GM12878 (cell line): Measurements from ENCODE around the gene DYSF. TPM values are rescaled to one million over a fixed set of nuclear protein-coding genes. Genes with fewer than 3 reads are reported as not detected.
"Not testable (repeated sequence)": the region's sequence is repeated elsewhere in the genome, so short reads cannot be mapped to it uniquely, and the experiment has no call there.

ENCODE experiments used
- ATAC-seq: fragments of 200-7000 bp; cut with Tn5 transposase; 3 replicates; pipeline ENCODE4 v1.9.1; 2020; ENCODE audit warnings: mild to moderate bottlenecking, moderate library complexity
- BruUV-seq: library from RNA; stranded (reverse); fragments of 400-500 nt; replicated peaks from 2 replicates; lab custom pipeline; 2021; lab: Mats Ljungman, UMichigan
- CTCF ChIA-PET: fragments of 300-600 bp; sonication (Branson Sonifier 250); formaldehyde crosslinking; extraction: SDS; loops from one replicate; lab custom pipeline; 2021; ENCODE audit warnings: inconsistent platforms; lab: Yijun Ruan, JAX
- POLR2A ChIA-PET: fragments of 350-600 bp; formaldehyde crosslinking; extraction: SDS; loops from one replicate; lab custom pipeline; 2021; ENCODE audit warnings: inconsistent platforms; lab: Charles Lee
- RAD21 ChIA-PET: fragments of 300-600 bp; sonication (Branson Sonifier 250); formaldehyde crosslinking; loops from one replicate; lab custom pipeline; 2023; ENCODE audit warnings: antibody characterized with exemption; ENCODE audit not compliant: unreplicated experiment; lab: Charles Lee
- SMC1A ChIA-PET: fragments of 300-600 bp; sonication (Branson Sonifier 250); formaldehyde crosslinking; loops from one replicate; lab custom pipeline; 2023; ENCODE audit not compliant: unreplicated experiment, uncharacterized antibody; lab: Charles Lee
- DNase-seq: peaks from one replicate; pipeline ENCODE4 v3.0.0-alpha.2; 2011; ENCODE audit warnings: low read depth, low spot score
- FAIRE-seq: peaks from 3 replicates; lab custom pipeline; 2011; peaks lifted over from hg19 to GRCh38; lab: Jason Lieb, UNC
- H2AFZ ChIP-seq: 2 replicates; pipeline ENCODE4 v1.6.0; 2011; ENCODE audit warnings: low read depth, low read length, control low read depth; ENCODE audit not compliant: control insufficient read depth
- H3K27ac ChIP-seq: 2 replicates; pipeline ENCODE4 v1.5.1; 2011; ENCODE audit warnings: control low read depth; ENCODE audit not compliant: control insufficient read depth, insufficient read depth
- H3K27me3 ChIP-seq, 2 experiments: replicated peaks in 1 of 2; 2 replicates each; pipeline versions ENCODE4 v1.6.0 to v1.6.1; 2011; ENCODE audit warnings: low read length in 1 of 2; ENCODE audit not compliant: control insufficient read depth in 2 of 2, insufficient read depth in 2 of 2
- H3K36me3 ChIP-seq, 2 experiments: 2 replicates each; pipeline ENCODE4 v1.5.1; 2011; ENCODE audit warnings: low read length in 1 of 2; ENCODE audit not compliant: control insufficient read depth in 2 of 2, insufficient read depth in 2 of 2
- H3K4me1 ChIP-seq: 2 replicates; pipeline ENCODE4 v1.6.1; 2011; ENCODE audit warnings: mild to moderate bottlenecking, low read length, moderate library complexity, mixed read lengths; ENCODE audit not compliant: control insufficient read depth, insufficient read depth
- H3K4me2 ChIP-seq: 2 replicates; pipeline ENCODE4 v1.6.0; 2011; ENCODE audit warnings: control low read depth; ENCODE audit not compliant: control insufficient read depth, insufficient read depth
- H3K4me3 ChIP-seq: fragments of 200-600 bp; sonication (generic); 2 replicates; pipeline ENCODE4 v1.5.1; 2016
- H3K79me2 ChIP-seq: 2 replicates; pipeline ENCODE4 v1.6.0; 2011; ENCODE audit warnings: low read length; ENCODE audit not compliant: control insufficient read depth, insufficient read depth
- H3K9ac ChIP-seq: 2 replicates; pipeline ENCODE4 v1.8.0; 2011; ENCODE audit warnings: low read length, control low read depth, mixed read lengths; ENCODE audit not compliant: control insufficient read depth, insufficient read depth
- H3K9me3 ChIP-seq: replicated peaks from 3 replicates; pipeline ENCODE4 v1.5.1; 2011; ENCODE audit warnings: mild to moderate bottlenecking, low read length; ENCODE audit not compliant: control insufficient read depth, insufficient read depth
- H4K20me1 ChIP-seq: 2 replicates; pipeline ENCODE4 v1.6.0; 2011; ENCODE audit not compliant: control insufficient read depth, insufficient read depth
- MYB ChIP-seq: fragments of 150-350 bp; IDR thresholded peaks from 2 replicates; pipeline ENCODE4 v1.6.1; 2014; ENCODE audit warnings: mild to moderate bottlenecking, low read depth, low read length, borderline replicate concordance
- RB1 ChIP-seq: fragments of 450-650 bp; formaldehyde crosslinking; IDR thresholded peaks from 2 replicates; pipeline ENCODE4 v1.6.1; 2017; ENCODE audit warnings: mild to moderate bottlenecking, borderline replicate concordance
- ZNF217 ChIP-seq: fragments of 450-650 bp; IDR thresholded peaks from 2 replicates; pipeline ENCODE4 v1.6.1; 2017; ENCODE audit warnings: antibody characterized with exemption, mild to moderate bottlenecking
- WGBS: methylation state at CpG from one replicate; pipeline ENCODE4 v1.1.6; 2016; ENCODE audit warnings: low lambda C conversion rate; ENCODE audit not compliant: insufficient replicate concordance, insufficient coverage; ENCODE audit errors: missing lambda C conversion rate; 5-methylcytosine and 5-hydroxymethylcytosine counted together
- in situ Hi-C: fragments of 300-500 bp; cut with MboI; formaldehyde crosslinking; loops from 9 replicates; pipeline ENCODE4 v1.14.3; 2018; ENCODE audit warnings: mixed read lengths
- intact Hi-C: fragments of 100-400 bp; cut with micrococcal nuclease; formaldehyde crosslinking; loops from one replicate; pipeline ENCODE4 v1.14.2; 2022; ENCODE audit not compliant: unreplicated experiment
- polyA plus RNA-seq, 11 experiments: library from polyadenylated mRNA; depleted of rRNA in 4 of 11; unstranded in 6 of 11; stranded (reverse) in 5 of 11; fragments of >200 nt; fragmentation: Nextera tagmentation in 4 of 11; fragmentation: Illumina TruSeq in 1 of 11; extraction: Ambion mirVana in 4 of 11; extraction: Trizol in 1 of 11; gene quantifications; 1 replicate in 1 of 11; 2 replicates in 10 of 11; pipeline versions ENCODE4 v1.2.1 to v1.2.3, GENCODE V29; 2011 to 2016; ENCODE audit warnings: inconsistent platforms in 2 of 11, missing spikeins in 2 of 11, low read depth in 1 of 11
- total RNA-seq, 4 experiments: library from RNA; depleted of rRNA in 3 of 4; stranded (reverse); fragments of >200 nt in 3 of 4; fragmentation: Illumina TruSeq in 1 of 4; extraction: Trizol in 1 of 4; gene quantifications; 2 replicates each; pipeline versions ENCODE4 v1.2.1 to v1.2.3, GENCODE V29; 2013 to 2021
- TF ChIP-seq, protein P1 (sequence below): fragments of 450-650 bp; formaldehyde crosslinking; IDR thresholded peaks from 2 replicates; pipeline ENCODE4 v1.4.0; 2020; ENCODE audit warnings: mild to moderate bottlenecking, moderate library complexity
- TF ChIP-seq, protein P2 (sequence below): fragments of 450-650 bp; IDR thresholded peaks from 2 replicates; pipeline ENCODE4 v1.6.1; 2017; ENCODE audit warnings: mild to moderate bottlenecking

The DYSF gene
- total and polyA plus RNA-seq, 10 of the 15 experiments (the other 5 are each of a cell fraction or from before 2014, with no cell fraction given), result under 0.01 to 0.15 (median 0.03) TPM; not detected in 7

DNA sequence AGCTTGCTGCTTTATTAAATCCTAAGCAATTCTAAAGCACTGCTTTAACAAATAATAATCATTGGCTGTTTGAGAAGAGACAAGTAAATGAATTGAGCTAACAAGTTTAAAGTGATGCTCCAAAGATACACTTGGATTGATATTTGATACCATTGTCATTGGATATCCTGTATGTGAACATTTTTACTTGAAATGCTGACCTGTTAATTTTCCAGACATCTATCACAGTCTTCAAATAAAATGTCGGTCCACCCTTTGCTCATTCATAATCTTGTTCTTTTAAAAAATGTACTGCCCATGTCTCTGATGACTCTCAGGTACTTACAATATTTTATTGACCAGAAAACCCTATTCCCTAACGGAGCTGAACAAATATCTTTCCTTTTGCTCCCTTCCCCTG is 202.1 kb downstream of the DYSF start:
- ATAC-seq, result no peak
- POLR2A ChIA-PET, result no interaction called here
- no peaks in the 10 kb centered on the region for H3K79me2 ChIP-seq
- H3K9ac ChIP-seq, result no peak overlapping the region
- no peaks in the 10 kb centered on the region for H3K27me3 ChIP-seq
- BruUV-seq, result no TSS peak
- WGBS, result 20% methylated on average over 2 of the region's 2 CpGs
- FAIRE-seq, result no peak
- in situ Hi-C loops, result no loop called here
- peaks cover 1% of the 10 kb centered on the region; the same call in 1 of the 3 replicates for H3K9me3 ChIP-seq
- intact Hi-C loops, result no loop called here
- H3K4me3 ChIP-seq, result no peak overlapping the region
- TF ChIP-seq, protein P1, sequence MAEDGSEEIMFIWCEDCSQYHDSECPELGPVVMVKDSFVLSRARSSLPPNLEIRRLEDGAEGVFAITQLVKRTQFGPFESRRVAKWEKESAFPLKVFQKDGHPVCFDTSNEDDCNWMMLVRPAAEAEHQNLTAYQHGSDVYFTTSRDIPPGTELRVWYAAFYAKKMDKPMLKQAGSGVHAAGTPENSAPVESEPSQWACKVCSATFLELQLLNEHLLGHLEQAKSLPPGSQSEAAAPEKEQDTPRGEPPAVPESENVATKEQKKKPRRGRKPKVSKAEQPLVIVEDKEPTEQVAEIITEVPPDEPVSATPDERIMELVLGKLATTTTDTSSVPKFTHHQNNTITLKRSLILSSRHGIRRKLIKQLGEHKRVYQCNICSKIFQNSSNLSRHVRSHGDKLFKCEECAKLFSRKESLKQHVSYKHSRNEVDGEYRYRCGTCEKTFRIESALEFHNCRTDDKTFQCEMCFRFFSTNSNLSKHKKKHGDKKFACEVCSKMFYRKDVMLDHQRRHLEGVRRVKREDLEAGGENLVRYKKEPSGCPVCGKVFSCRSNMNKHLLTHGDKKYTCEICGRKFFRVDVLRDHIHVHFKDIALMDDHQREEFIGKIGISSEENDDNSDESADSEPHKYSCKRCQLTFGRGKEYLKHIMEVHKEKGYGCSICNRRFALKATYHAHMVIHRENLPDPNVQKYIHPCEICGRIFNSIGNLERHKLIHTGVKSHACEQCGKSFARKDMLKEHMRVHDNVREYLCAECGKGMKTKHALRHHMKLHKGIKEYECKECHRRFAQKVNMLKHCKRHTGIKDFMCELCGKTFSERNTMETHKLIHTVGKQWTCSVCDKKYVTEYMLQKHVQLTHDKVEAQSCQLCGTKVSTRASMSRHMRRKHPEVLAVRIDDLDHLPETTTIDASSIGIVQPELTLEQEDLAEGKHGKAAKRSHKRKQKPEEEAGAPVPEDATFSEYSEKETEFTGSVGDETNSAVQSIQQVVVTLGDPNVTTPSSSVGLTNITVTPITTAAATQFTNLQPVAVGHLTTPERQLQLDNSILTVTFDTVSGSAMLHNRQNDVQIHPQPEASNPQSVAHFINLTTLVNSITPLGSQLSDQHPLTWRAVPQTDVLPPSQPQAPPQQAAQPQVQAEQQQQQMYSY (CRISPR knock-in tag), result no peak
- TF ChIP-seq, protein P2, sequence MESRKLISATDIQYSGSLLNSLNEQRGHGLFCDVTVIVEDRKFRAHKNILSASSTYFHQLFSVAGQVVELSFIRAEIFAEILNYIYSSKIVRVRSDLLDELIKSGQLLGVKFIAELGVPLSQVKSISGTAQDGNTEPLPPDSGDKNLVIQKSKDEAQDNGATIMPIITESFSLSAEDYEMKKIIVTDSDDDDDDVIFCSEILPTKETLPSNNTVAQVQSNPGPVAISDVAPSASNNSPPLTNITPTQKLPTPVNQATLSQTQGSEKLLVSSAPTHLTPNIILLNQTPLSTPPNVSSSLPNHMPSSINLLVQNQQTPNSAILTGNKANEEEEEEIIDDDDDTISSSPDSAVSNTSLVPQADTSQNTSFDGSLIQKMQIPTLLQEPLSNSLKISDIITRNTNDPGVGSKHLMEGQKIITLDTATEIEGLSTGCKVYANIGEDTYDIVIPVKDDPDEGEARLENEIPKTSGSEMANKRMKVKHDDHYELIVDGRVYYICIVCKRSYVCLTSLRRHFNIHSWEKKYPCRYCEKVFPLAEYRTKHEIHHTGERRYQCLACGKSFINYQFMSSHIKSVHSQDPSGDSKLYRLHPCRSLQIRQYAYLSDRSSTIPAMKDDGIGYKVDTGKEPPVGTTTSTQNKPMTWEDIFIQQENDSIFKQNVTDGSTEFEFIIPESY, result no peak
- TF ChIP-seq MYB (no peak), RB1 (no peak), ZNF217 (no peak)
- H2AFZ ChIP-seq, result no peak overlapping the region
- no peak overlapping the region for H3K27ac ChIP-seq
- no peak for DNase-seq
- H4K20me1 ChIP-seq, result no peaks in the 10 kb centered on the region
- RAD21 ChIA-PET, result no interaction called here
- SMC1A ChIA-PET, result no interaction called here
- H3K4me1 ChIP-seq, result no peaks in the 10 kb centered on the region
- no peaks in the 10 kb centered on the region for H3K36me3 ChIP-seq
- CTCF ChIA-PET, result no interaction called here
- no peak overlapping the region for H3K4me2 ChIP-seq

DNA sequence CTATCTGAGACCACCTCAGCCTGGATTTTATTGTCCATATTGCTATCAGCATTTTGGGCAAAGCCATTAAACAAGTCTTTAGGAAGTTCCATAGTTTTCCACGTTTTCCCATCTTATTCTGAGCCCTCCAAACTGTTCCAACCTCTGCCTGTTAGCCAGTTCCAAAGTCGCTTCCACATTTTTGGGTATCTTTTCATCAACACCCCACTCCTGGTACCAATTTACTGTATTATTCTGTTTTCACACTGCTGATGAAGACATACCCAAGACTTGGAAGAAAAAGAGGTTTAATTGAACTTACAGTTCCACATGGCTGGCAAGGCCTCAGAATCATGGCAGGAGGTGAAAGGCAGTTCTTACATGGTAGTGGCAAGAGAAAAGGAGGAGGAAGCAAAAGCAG is 204.9 kb downstream of the DYSF start:
- POLR2A ChIA-PET, H3K9me3 ChIP-seq, in situ Hi-C loops, H2AFZ ChIP-seq, H4K20me1 ChIP-seq, DNase-seq, H3K9ac ChIP-seq, H3K79me2 ChIP-seq, BruUV-seq, H3K27ac ChIP-seq, H3K4me2 ChIP-seq, H3K27me3 ChIP-seq, intact Hi-C loops, FAIRE-seq, SMC1A ChIA-PET, H3K4me1 ChIP-seq, RAD21 ChIA-PET, H3K36me3 ChIP-seq, CTCF ChIA-PET, ATAC-seq, H3K4me3 ChIP-seq: not testable (repeated sequence)
- 39% methylated on average over 2 of the region's 2 CpGs for WGBS
